ENCODE measurements around the gene RIMBP2. TPM values are rescaled to one million over a fixed set of nuclear protein-coding genes. Genes with fewer than 3 reads are reported as not detected.

The RIMBP2 gene
- total and polyA plus RNA-seq, 4 donors: 0.05 to 2.9 (median 0.95) TPM

DNA sequence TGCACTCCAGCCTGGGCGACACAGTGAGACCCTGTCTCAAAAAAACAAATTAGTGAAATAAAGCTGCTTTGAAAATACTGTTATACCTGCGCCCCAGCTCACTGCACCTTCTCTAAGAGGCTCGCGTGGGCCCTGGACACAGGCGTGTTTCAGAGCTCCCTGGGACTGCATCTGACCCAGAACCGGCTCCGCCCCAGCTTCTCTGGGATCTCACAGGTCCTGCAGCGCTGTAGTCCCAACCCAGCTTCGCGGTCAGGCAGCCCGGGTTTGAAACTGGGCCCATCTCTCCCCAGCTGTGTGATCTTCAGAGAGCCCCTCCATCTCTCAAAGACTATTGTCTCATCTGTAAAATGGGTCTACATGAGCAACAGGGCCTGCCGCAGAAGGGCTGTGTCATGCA, 7.5 kb downstream of the RIMBP2 start:
- Histone ChIP-seq H3K36me3 (ENCODE audit: control insufficient read depth in 4 of 4, insufficient read depth in 4 of 4, low read length in 4 of 4) (no peaks in the 10 kb centered on the region), H3K27me3 (ENCODE audit: control insufficient read depth in 3 of 3, insufficient read depth in 3 of 3, low read length in 2 of 3) (peaks cover 6 to 19% (median 16%) of the 10 kb centered on the region in 3 donors), H3K4me1 (ENCODE audit: control insufficient read depth in 5 of 5, insufficient read depth in 5 of 5, low read length in 5 of 5) (peaks cover 0 to under 1% (median 0%) of the 10 kb centered on the region in 5 donors), H3K27ac (ENCODE audit: low read depth in 1 of 2, low read length in 1 of 2) (no peak overlapping the region), H3K9me3 (ENCODE audit: control insufficient read depth in 4 of 4, insufficient read depth in 3 of 4, low read length in 3 of 4) (peaks cover 0 to 4% (median 0%) of the 10 kb centered on the region in 4 donors), H3K4me3 (no peak overlapping the region), H3K9ac (ENCODE audit: insufficient read depth in 1 of 2, low read length in 2 of 2) (no peak overlapping the region)
- TF ChIP-seq, protein P1, sequence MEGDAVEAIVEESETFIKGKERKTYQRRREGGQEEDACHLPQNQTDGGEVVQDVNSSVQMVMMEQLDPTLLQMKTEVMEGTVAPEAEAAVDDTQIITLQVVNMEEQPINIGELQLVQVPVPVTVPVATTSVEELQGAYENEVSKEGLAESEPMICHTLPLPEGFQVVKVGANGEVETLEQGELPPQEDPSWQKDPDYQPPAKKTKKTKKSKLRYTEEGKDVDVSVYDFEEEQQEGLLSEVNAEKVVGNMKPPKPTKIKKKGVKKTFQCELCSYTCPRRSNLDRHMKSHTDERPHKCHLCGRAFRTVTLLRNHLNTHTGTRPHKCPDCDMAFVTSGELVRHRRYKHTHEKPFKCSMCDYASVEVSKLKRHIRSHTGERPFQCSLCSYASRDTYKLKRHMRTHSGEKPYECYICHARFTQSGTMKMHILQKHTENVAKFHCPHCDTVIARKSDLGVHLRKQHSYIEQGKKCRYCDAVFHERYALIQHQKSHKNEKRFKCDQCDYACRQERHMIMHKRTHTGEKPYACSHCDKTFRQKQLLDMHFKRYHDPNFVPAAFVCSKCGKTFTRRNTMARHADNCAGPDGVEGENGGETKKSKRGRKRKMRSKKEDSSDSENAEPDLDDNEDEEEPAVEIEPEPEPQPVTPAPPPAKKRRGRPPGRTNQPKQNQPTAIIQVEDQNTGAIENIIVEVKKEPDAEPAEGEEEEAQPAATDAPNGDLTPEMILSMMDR (IDR thresholded peaks at IDR 0.05; ENCODE audit: control extremely low read depth, extremely low read depth): no peak
- ATAC-seq (ENCODE audit: insufficient read depth, low FRiP score): no peak
- DNase-seq: no peak
- WGBS, 2 donors: 92 to 95% methylated on average over 12 of the region's 12 CpGs

DNA sequence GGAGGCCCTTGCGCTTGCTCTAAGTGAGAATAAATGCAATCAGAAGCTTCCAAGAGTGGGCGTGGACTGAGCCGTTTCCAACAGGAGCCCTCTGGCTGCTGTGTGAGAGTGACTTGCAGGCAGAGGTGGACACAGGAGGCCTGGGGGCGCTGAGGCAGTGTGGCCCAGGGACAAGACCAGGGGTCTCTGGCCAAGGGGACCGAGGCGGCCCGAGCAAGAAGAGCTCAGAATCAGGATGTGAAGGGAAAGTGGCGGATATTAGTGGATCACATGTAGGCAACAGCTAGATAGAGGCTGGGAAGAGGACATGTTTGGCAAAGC, 8.6 kb downstream of the RIMBP2 start:
- ATAC-seq (ENCODE audit: insufficient read depth, low FRiP score): no peak
- H3K27ac ChIP-seq (ENCODE audit: low read depth in 1 of 2, low read length in 1 of 2): no peak overlapping the region
- H3K36me3 ChIP-seq (ENCODE audit: control insufficient read depth in 4 of 4, insufficient read depth in 4 of 4, low read length in 4 of 4): no peaks in the 10 kb centered on the region
- H3K4me3 ChIP-seq: no peak overlapping the region
- H3K9ac ChIP-seq (ENCODE audit: insufficient read depth in 1 of 2, low read length in 2 of 2): no peak overlapping the region
- peaks cover 0 to 3% (median 0%) of the 10 kb centered on the region in 4 donors for H3K9me3 ChIP-seq (ENCODE audit: control insufficient read depth in 4 of 4, insufficient read depth in 3 of 4, low read length in 3 of 4)
- no peak for DNase-seq
- 91 to 92% methylated on average over 8 of the region's 8 CpGs for WGBS, 2 donors
- no peaks in the 10 kb centered on the region for H3K4me1 ChIP-seq (ENCODE audit: control insufficient read depth in 5 of 5, insufficient read depth in 5 of 5, low read length in 5 of 5)
- peaks cover 5 to 9% (median 5%) of the 10 kb centered on the region in 3 donors for H3K27me3 ChIP-seq (ENCODE audit: control insufficient read depth in 3 of 3, insufficient read depth in 3 of 3, low read length in 2 of 3)
- TF ChIP-seq, protein P1 (IDR thresholded peaks at IDR 0.05; ENCODE audit: control extremely low read depth, extremely low read depth): no peak

DNA sequence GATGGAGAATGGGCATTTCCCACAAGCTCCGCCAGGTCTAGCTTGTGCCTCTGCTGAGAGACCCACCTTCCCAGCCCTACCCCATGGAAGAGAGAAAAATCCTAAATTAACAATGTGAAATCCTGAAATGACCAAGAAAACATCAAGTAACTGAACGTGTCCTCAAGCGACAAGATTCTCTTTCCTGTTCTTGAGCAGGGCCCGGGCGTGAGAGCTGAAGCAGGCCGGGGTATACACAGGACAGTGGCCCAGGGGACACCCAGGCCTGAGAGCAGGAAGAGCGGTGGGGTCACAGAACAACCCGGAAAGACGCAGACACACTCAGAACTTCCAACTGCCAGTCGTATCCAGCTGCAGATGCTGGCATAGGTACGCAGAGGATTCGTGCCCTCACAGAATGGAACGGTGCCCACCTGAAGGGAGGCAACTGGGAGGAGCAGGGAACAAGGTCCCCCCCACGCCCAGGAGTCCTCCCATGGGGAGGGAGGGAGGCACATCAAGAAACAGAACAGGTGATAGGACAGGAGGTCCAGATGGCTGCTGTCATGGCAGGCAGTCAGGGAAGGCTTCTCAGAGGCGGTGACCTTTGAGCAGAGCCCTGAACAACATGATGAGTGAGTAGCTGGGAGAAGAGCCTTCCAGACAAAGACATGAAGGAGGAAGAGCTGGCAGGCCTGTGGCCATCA, 9.1 kb downstream of the RIMBP2 start:
- ATAC-seq (ENCODE audit: insufficient read depth, low FRiP score) (no peak), DNase-seq (no peak)
- H3K9me3 ChIP-seq (ENCODE audit: control insufficient read depth in 4 of 4, insufficient read depth in 3 of 4, low read length in 3 of 4): peaks cover 0 to 3% (median 0%) of the 10 kb centered on the region in 4 donors
- TF ChIP-seq, protein P1 (IDR thresholded peaks at IDR 0.05; ENCODE audit: control extremely low read depth, extremely low read depth): no peak
- H3K36me3 ChIP-seq (ENCODE audit: control insufficient read depth in 4 of 4, insufficient read depth in 4 of 4, low read length in 4 of 4): no peaks in the 10 kb centered on the region
- no peak overlapping the region for H3K27ac ChIP-seq (ENCODE audit: low read depth in 1 of 2, low read length in 1 of 2)
- H3K4me3 ChIP-seq: no peak overlapping the region
- H3K27me3 ChIP-seq (ENCODE audit: control insufficient read depth in 3 of 3, insufficient read depth in 3 of 3, low read length in 2 of 3): peaks cover 2 to 8% (median 5%) of the 10 kb centered on the region in 3 donors
- H3K9ac ChIP-seq (ENCODE audit: insufficient read depth in 1 of 2, low read length in 2 of 2): no peak overlapping the region
- 84 to 92% methylated on average over 15 of the region's 15 CpGs for WGBS, 2 donors
- no peaks in the 10 kb centered on the region for H3K4me1 ChIP-seq (ENCODE audit: control insufficient read depth in 5 of 5, insufficient read depth in 5 of 5, low read length in 5 of 5)

DNA sequence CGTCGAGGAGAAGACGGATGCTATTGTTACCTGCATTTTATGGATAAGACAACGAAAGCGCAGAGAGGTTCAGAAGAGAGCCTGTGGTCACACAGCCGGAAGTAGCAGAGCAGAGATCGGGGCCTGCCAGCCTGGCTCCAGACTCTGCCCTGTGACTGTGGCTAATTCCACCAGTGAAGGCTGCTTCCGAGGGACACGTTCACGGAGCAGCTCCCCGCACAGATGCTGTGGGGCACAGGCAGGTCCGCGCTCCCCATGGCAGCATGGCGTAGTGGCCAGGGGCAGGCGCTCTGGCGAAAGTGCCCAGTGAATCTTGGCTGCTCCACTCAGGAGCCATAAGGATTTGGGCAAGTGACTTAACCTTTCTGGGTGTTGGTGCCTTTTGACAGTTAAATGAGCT, 9.8 kb downstream of the RIMBP2 start:
- DNase-seq (no peak), ATAC-seq (ENCODE audit: insufficient read depth, low FRiP score) (no peak)
- TF ChIP-seq, protein P1 (IDR thresholded peaks at IDR 0.05; ENCODE audit: control extremely low read depth, extremely low read depth): no peak
- Histone ChIP-seq H3K36me3 (ENCODE audit: control insufficient read depth in 4 of 4, insufficient read depth in 4 of 4, low read length in 4 of 4) (no peaks in the 10 kb centered on the region), H3K9me3 (ENCODE audit: control insufficient read depth in 4 of 4, insufficient read depth in 3 of 4, low read length in 3 of 4) (peaks cover 0 to 3% (median 0%) of the 10 kb centered on the region in 4 donors), H3K4me3 (no peak overlapping the region), H3K27me3 (ENCODE audit: control insufficient read depth in 3 of 3, insufficient read depth in 3 of 3, low read length in 2 of 3) (peaks cover 0 to 8% (median 5%) of the 10 kb centered on the region in 3 donors), H3K4me1 (ENCODE audit: control insufficient read depth in 5 of 5, insufficient read depth in 5 of 5, low read length in 5 of 5) (no peaks in the 10 kb centered on the region), H3K27ac (ENCODE audit: low read depth in 1 of 2, low read length in 1 of 2) (no peak overlapping the region), H3K9ac (ENCODE audit: insufficient read depth in 1 of 2, low read length in 2 of 2) (no peak overlapping the region)
- WGBS, 2 donors: 91 to 97% methylated on average over 16 of the region's 16 CpGs

Measured in lung (tissue), 12 donors.